ENCODE data around the gene AGAP5.

AGAP5 gene

GRCh38 chr10:73628405-73628804 lies 69.5 kb downstream of the AGAP5 start:
- no peak for DNase-seq (ENCODE audit: low read depth, low spot score)

- no peak for DNase-seq (ENCODE audit: low read depth, low spot score)
These were observed 70.6 kb downstream of the AGAP5 start for GRCh38 chr10:73627300-73627699.

- peak; percentile 87 for DNase-seq (ENCODE audit: low read depth, low spot score)
These were observed 71.8 kb downstream of the AGAP5 start for GRCh38 chr10:73625884-73626752.

GRCh38 chr10:73625004-73625883 lies 72.7 kb downstream of the AGAP5 start:
- DNase-seq (ENCODE audit: low read depth, low spot score) = no peak
